Cardiac fibroblast (primary cell): ENCODE data around the gene NCKAP5.

Source experiments
- DNase-seq, 2 donors: peaks; one replicate each; pipeline versions ENCODE4 v3.0.0 to v3.0.0-alpha.2; 2010; ENCODE audit warnings: low read depth in 2 of 2
- H3K4me3 ChIP-seq, 2 donors: replicated peaks in 1 of 2; 1 replicate in 1 of 2; 2 replicates in 1 of 2; pipeline ENCODE4 v1.5.1; 2011; ENCODE audit warnings: low read depth in 2 of 2, low read length in 2 of 2, mild to moderate bottlenecking in 2 of 2, moderate library complexity in 1 of 2
- CTCF ChIP-seq: IDR thresholded peaks from one replicate; pipeline ENCODE4 v1.5.1; 2011; ENCODE audit warnings: low read depth, mild to moderate bottlenecking, low read length, inconsistent platforms

The NCKAP5 gene

DNA sequence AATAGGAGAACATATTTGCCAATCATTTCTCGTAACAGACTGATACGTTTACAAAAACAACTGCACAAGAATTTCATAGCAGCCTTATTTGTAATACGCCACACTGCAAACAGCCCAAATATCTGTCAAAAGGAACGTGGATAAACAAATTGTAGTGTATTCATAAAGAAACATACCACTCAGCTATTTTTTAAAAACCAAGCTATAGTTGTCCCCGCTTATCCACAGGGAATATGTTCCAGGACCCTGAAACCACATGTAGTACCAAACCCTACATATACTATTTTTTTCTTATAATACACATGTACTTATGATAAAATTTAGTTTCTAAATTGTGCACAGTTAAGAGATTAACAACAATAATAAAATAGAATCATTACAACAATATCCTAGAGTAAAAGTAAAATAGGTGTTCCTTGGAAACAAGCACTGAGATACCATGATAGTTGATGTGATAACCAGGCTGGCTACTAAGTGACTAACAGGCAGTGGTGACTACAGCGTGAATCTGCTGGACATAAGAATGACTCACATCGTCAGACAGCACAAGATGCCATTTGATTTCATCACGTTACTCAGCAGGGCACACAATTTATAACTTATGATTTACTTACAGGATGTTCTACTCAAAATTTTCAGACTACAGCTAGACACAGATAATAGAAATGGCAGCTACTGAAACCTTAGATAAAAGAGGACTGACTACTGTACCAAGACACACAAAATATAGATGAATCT, 367.4 kb downstream of the NCKAP5 start:
- TF ChIP-seq CTCF, result no peak
- DNase-seq, result peak; percentile 63 to 97
- H3K4me3 ChIP-seq, result no peak overlapping the region

DNA sequence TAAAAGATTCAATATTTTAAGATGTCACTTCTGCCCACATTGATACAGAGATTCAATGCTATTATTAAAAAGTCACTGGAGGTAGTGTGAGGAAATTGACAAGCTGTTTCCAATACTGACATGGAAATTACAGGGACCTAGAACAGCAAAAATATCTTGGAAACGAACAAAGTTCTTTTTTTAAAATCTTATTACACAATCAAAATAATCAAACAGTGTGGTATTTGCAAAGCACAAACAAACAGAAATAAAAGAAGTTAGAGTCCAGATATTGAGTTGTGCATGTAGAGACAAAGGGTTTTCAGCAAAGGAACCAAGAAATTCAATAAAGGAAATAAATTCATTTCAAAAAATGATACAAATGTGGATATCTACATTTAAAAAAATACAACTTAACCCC, 369.6 kb downstream of the NCKAP5 start:
- DNase-seq, result no peak
- H3K4me3 ChIP-seq, result no peak overlapping the region
- no peak for TF ChIP-seq CTCF

DNA sequence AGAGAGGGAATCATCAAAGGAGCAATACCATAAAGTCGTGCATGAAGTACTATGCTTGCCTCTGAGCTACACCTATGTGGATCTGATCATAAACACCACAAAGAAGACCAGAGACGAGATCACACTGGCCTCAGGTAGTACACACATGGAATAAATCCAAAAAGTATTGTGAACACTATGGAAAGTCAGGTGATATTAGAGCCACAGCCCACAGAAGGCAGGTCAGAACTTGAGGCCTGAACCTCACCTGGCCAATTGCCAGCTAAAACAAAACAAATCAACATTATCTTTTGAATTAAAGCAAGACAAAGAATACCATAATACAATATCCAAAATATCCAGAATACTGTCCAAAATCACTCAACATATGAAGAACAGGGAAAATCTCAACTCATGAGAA, 371.1 kb downstream of the NCKAP5 start:
- no peak overlapping the region for H3K4me3 ChIP-seq
- no peak for TF ChIP-seq CTCF
- no peak for DNase-seq

GRCh38 chr2:133194777-133195335, 373.4 kb downstream of the NCKAP5 start:
- DNase-seq, result no peak
- TF ChIP-seq CTCF, result no peak
- H3K4me3 ChIP-seq, result no peak overlapping the region

DNA sequence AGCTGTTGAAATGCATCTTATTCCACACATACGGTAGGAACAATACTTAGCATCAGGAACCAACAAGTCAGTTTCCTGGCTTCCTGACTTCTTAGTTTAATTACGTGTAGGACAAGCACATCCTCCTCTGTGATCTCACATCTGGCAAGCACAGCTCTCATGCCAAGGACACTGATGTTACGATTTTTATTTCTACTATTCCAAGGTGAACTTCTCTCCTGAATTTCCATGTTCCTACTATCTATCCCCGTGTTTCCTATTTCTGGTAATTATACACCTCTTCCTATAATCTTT, 374.0 kb downstream of the NCKAP5 start:
- H3K4me3 ChIP-seq, result no peak overlapping the region
- TF ChIP-seq CTCF, result no peak
- peak in 1 of 2 donors; percentile 2 for DNase-seq

GRCh38 chr2:133193544-133194361, 374.5 kb downstream of the NCKAP5 start:
- no peak overlapping the region for H3K4me3 ChIP-seq
- peak in 1 of 2 donors; percentile 34 for DNase-seq
- TF ChIP-seq CTCF, result no peak
